Middle frontal gyrus (tissue), 1 donor: ENCODE results near the gene ABCF3.
"Not testable (repeated sequence)": the region's sequence is repeated elsewhere in the genome, so short reads cannot be mapped to it uniquely, and the experiment has no call there.

ENCODE experiments used
- DNase-seq: peaks from one replicate; pipeline ENCODE4 v3.0.0-alpha.2; 2015; ENCODE audit warnings: low spot score; ENCODE audit errors: extremely low spot score

Gene ABCF3, protein sequence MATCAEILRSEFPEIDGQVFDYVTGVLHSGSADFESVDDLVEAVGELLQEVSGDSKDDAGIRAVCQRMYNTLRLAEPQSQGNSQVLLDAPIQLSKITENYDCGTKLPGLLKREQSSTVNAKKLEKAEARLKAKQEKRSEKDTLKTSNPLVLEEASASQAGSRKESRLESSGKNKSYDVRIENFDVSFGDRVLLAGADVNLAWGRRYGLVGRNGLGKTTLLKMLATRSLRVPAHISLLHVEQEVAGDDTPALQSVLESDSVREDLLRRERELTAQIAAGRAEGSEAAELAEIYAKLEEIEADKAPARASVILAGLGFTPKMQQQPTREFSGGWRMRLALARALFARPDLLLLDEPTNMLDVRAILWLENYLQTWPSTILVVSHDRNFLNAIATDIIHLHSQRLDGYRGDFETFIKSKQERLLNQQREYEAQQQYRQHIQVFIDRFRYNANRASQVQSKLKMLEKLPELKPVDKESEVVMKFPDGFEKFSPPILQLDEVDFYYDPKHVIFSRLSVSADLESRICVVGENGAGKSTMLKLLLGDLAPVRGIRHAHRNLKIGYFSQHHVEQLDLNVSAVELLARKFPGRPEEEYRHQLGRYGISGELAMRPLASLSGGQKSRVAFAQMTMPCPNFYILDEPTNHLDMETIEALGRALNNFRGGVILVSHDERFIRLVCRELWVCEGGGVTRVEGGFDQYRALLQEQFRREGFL

DNA sequence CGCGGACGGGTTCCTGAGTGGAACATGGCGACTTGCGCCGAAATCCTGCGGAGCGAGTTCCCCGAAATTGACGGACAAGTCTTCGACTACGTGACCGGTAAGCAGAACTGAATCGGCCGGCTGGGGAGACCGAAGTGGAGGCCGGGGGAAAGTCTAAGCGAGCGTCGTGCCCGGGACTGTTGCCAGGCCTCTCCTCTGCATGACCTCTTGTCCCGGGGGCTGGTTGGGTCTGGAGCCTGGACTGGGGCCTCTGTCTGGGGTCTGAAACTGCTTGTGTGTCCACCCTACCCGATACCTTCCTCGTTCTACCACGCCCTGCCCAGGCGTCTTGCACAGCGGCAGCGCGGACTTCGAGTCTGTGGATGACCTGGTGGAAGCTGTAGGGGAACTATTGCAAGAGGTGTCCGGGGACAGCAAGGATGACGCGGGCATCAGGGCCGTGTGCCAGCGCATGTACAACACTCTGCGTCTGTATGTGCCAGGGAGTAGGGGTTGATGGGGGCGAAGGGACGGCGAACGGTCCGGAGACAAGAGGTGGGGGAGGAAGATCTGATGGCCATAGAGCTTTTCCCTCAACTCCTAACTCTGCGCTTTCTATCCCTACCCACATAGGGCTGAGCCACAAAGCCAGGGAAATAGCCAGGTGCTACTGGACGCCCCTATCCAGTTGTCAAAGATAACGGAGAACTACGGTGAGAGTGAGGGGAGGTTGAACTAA, at the start of gene ABCF3:
TSS of gene ABCF3 (plus strand) at position 16 of the 718 bp plus-strand sequence. CDS start at position 25, 9 bp downstream.
- DNase-seq, result no peak

DNA sequence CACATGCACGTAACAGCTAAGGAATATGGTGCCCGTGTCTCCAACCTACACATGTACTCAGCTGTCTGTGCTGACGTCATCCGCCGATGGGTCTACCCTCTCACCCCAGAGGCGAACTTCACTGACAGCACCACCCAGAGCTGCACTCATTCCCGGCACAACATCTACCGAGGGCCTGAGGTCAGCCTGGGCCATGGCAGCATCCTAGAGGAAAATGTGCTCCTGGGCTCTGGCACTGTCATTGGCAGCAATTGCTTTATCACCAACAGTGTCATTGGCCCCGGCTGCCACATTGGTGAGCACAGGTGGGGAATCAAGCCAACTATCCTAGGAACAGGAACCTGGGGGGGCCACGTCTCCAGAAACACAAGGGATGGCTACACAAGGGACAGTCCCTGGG, 45.6 kb upstream of the ABCF3 start:
- no peak for DNase-seq

GRCh38 chr3:184142199-184142598, 43.8 kb upstream of the ABCF3 start:
- no peak for DNase-seq

GRCh38 chr3:184143327-184143726, 42.7 kb upstream of the ABCF3 start:
- no peak for DNase-seq

DNA sequence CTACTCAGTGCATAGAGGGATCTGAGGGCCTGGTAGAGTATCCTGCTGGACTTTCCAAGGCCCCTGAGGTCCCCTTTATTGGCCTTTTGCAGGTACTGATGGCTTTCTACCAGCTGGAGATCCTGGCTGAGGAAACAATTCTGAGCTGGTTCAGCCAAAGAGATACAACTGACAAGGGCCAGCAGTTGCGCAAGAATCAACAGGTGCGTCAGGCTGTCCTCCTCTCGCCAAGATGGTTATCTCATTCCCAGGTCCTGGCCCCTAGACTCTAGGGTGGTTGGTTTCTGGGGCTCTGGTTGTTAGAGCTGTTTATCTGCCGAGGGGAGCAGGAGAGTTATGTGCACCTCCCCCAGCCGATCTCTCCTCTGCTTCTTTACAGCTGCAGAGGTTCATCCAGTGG, 41.5 kb upstream of the ABCF3 start:
- DNase-seq, result no peak

- DNase-seq, result no peak
Observed at GRCh38 chr3:184145111-184145524, 40.9 kb upstream of the ABCF3 start.

DNA sequence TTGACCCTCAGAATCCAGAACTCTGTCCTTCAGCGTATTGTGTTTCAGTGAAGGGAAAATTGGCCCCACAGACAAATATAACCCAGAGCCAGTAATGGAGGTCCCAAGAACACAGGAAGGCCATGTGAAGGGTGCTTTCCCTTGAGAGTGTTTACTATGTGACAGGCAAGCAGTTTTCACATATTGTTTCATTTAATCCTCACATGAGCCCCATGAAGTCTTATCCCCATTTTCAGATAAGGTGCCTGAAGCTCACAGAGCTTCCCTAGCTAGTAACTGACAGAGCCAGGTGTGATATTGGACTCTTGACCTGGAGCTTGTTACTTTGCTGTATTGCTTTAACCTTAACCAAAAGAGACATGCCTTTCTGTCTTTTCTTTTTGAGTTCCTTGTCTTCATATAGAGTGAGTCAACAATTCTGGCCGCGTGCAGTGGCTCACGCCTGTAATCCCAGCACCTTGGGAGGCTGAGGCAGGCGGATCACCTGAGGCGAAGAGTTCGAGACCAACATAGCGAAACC, 40.2 kb upstream of the ABCF3 start:
- no peak for DNase-seq

DNA sequence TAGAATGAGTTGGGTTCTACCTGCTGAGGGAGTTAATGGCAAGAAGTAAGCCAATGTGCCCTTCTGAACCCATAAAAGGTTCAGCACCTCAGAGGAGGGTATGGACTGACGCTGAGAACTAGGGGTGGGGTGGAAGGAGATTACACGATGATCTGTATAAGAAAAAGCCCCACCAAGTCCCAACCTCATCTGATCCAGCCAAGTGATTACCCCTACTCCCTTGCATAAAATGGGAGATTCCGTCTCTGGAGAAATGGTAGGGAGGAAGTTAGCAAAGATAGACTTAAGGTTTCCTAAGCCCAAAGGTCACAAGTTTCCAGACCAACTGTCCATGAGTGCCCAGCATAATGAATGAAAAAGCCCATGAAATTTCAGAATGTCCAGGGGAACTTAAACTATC, 37.9 kb upstream of the ABCF3 start:
- no peak for DNase-seq

- no peak for DNase-seq
Observed at GRCh38 chr3:184149123-184149522, 36.9 kb upstream of the ABCF3 start.

GRCh38 chr3:184149770-184150169, 36.2 kb upstream of the ABCF3 start:
- not testable (repeated sequence) for DNase-seq

- no peak for DNase-seq
Observed at GRCh38 chr3:184154885-184155643, 30.9 kb upstream of the ABCF3 start, which contains the start of gene DVL3. Gene DVL3, plus strand, starts transcription at chr3:184155377. Its CDS starts 259 bp downstream, at chr3:184155636.

DNA sequence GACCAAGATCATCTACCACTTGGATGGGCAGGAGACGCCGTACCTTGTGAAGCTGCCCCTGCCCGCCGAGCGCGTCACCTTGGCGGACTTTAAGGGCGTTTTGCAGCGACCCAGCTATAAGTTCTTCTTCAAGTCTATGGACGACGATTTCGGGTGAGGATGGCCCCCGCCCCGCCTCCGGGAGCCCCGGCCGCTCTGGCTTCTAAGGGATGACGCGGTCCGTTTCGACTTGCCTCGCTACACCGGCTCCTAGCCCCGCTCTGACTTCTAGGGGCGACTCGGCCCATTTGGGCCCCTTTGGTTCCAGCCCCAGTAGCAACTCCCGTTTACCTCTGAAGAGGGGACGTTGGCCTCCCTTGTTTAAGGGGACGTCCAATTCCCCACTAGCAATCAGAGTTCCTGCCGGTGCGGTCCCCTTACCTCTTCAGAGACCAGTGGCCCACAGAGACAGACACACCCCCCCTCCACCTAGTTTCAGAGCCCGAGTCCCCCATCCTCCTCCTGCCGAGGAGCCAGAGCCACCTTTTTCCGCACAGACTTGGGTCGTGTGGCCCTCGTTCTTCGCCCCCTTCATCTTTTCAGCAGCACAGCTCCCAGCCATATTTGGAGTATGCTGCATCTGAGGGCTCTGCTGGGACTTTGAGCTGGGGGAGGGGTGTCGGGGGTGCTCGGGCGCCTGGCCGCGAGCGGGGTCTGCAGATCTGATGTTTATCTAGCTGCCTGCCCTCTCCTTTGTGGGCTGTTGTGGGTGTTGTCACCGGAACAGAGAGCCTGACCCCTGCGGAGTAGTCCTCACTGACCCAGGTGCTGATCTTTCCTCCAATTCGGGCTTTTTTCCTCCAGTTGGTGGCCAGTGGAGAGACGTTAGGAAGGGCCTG, 30.1 kb upstream of the ABCF3 start:
- DNase-seq, result no peak

DNA sequence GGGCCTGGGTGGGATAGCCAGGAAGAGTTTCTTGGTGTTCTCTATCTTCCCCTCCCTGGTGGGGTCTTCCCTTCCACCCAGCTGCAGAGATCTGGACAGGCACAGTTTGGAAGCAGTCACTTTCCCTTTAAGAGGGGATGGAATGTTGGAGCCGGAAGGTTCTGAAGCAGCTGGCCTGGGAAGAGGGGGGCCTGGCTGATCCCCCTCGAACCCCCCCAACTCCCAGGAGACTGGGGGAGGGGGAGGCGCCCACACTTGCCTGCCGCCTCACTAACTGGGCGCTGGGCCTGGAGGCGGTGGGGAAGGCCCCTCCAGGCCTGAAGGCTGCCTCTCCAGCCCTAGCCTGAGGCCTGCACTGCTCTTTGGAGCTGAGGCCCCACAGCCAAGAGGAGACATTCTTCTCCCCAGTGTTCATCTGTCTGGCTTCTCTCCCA, 29.5 kb upstream of the ABCF3 start:
- no peak for DNase-seq

- no peak for DNase-seq
Observed at GRCh38 chr3:184157206-184157605, 28.8 kb upstream of the ABCF3 start.

DNA sequence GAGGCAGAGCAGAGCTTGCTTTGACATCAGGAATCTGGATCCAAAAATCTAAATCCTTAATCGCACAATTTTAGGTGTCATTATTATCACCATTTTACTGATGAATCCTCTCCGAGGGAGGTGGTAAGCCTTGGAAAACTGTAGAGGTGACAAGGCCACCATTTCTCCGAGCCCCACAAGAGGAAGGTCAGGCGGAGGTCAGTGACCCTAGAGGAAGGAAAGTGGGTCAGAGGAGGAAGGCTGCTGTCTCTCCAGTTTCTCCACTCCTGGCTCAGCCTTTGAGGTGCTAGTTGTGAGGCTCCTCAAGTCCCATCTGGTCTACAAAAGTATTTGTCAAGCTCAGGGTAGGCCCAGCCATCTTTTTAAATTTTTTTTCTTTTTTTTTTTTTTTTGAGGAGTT, 27.6 kb upstream of the ABCF3 start:
- no peak for DNase-seq

DNA sequence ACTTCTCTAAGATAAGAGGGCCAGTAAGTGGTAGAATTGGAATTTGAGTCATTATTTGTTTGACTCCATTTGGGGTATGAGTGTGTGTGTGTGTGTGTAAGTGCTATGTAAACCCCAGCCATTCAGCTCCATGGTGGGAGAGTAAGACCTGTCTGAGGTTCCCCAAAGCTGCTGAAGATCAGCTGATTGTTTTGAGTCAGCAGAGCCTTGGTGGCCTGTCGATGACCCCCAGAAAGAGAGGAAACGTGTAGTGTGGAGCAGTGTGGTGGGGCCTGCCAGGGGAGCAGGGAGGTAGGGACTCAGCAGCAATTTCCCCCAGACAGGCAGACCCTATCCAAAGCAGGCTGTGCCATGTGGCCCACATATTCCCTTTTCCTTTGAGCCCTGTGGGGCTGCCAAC, 25.5 kb upstream of the ABCF3 start:
- DNase-seq, result no peak

DNA sequence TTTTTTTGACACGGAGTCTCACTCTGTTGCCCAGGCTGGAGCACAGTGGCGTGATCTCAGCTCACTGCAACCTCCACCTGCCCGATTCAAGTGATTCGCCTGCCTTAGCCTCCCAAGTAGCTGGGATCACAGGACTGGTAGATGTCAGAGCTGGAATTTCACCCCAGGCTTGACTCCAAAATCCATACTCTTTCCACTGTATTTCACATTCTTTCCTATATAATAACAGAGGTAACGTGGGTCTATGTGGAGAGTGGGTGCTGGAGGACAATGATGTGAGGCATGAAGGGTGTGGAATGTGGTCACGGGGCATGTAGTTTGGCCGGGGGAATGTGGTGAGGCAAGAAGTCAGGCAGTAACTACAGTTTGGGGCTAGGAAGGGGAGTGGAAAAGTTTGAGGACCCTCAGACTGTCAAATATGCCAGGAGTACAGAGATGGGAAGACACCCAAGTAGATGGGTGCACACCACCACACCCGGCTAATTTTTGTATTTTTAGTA, 23.4 kb upstream of the ABCF3 start:
- DNase-seq, result not testable (repeated sequence)

DNA sequence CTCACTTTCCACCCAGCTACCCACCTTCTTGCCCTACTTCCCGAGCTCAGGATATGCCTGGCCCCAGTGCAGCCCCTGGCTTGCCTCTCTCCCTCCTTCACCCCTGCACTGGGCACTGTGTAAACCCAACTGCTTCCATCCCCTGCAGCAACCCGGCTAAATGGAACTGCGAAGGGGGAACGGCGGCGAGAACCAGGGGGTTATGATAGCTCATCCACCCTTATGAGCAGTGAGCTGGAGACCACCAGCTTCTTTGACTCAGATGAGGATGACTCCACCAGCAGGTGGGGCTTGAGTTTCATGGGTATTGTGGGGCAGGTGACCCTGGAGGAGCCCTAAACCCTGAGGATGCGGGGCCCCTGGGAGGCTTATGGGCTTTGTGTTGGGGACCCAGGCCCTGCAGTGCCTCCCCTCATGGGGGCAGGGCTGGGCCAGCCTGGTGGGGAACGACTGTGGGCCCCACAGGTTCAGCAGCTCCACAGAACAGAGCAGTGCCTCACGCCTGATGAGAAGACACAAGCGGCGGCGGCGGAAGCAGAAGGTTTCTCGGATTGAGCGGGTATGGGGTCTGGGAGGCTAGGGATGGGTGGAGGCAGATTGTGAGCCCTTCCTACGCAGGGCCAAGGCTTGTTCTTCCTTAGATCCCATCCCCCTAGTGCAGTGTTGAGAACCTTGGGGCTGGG, 21.2 kb upstream of the ABCF3 start:
- DNase-seq, result no peak

DNA sequence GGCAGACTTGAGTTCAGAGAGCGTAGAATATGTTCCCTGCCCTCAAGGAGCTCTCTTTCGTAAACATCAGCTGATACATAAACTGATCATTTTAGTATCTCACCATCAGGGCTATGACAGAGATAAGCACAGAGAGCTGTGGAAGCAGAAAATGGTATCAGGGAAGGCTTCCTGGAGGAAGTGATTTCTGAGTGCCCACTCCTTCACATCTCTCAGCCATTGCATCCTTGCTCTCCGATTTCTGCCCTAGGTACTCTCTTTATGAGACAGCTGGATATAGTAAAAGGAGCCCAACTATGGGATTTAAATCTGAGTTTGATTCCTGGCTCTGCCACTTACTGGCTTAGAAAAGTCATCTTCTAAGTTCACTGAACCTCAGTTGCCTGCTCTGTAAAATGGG, 20.5 kb upstream of the ABCF3 start:
- no peak for DNase-seq
